Right cardiac atrium (tissue), 5 donors: Measurements from ENCODE around the gene OR52L1. TPM values are rescaled to one million over a fixed set of nuclear protein-coding genes. Genes with fewer than 3 reads are reported as not detected.

Experiments
- ATAC-seq, 2 donors: fragments of 200-7000 bp; cut with Tn5 transposase; one replicate each; pipeline versions ENCODE4 v1.8.0 to v1.9.1; 2020; ENCODE audit warnings: moderate library complexity in 2 of 2, mild to moderate bottlenecking in 1 of 2
- DNase-seq, 3 donors: peaks; one replicate each; pipeline ENCODE4 v3.0.0-alpha.2; 2020
- H3K27ac ChIP-seq: one replicate; pipeline ENCODE4 v1.5.1; 2013; ENCODE audit warnings: mild to moderate bottlenecking, low read length, control low read depth, moderate library complexity
- H3K27me3 ChIP-seq: one replicate; pipeline ENCODE4 v1.6.1; 2013; ENCODE audit not compliant: control insufficient read depth, insufficient read depth
- H3K4me1 ChIP-seq: one replicate; pipeline ENCODE4 v1.6.1; 2013; ENCODE audit warnings: low read length; ENCODE audit not compliant: control insufficient read depth, insufficient read depth
- H3K4me3 ChIP-seq: one replicate; pipeline ENCODE4 v1.5.1; 2013; ENCODE audit warnings: low read length, control low read depth
- H3K9me3 ChIP-seq: one replicate; pipeline ENCODE4 v1.6.1; 2013; ENCODE audit warnings: low read length; ENCODE audit not compliant: control insufficient read depth
- WGBS: extraction: QIAGEN DNeasy Blood & Tissue Kit; methylation state at CpG from one replicate; pipeline ENCODE4 v1.1.7; 2013; 5-methylcytosine and 5-hydroxymethylcytosine counted together
- intact Hi-C, 4 donors: fragments of 100-400 bp; cut with DNase I; formaldehyde crosslinking; loops; one replicate each; pipeline versions ENCODE4 v1.11.0 to v1.14.0; 2022 to 2023
- polyA plus RNA-seq: library from polyadenylated mRNA; stranded (reverse); fragments of 200-250 nt; gene quantifications from one replicate; pipeline ENCODE4 v1.2.3, GENCODE V29; 2013
- total RNA-seq, 4 donors: library from RNA; stranded (reverse); fragmentation: NEBNext Ultra II Directional; extraction: Animal tissue kit (Norgen Biotek cat#: 25700); gene quantifications; one replicate each; pipeline ENCODE4 v1.2.1, GENCODE V29; 2021
- donor health status: healthy with polysubstance abuse.
- donor health status: DM: no; HTN: yes; CAD: no.
- donor health status: DM: no; HTN: no; CAD: no.
- donor health status: DM: no; HTN: yes; CAD: no; lungs with severe emphysema.
- donor health status: DM: yes; HTN: yes; CAD: no.

OR52L1 gene
- total and polyA plus RNA-seq, 5 donors: not detected

- Histone ChIP-seq H3K9me3 (no peaks in the 10 kb centered on the region), H3K4me1 (no peaks in the 10 kb centered on the region), H3K4me3 (no peak overlapping the region), H3K27ac (no peak overlapping the region), H3K27me3 (no peaks in the 10 kb centered on the region)
- DNase-seq (no peak), ATAC-seq (no peak)
- WGBS: 97% methylated on average over 2 of the region's 2 CpGs
- intact Hi-C loops: no loop called here
Observed at GRCh38 chr11:5940748-5941147, 46.0 kb downstream of the OR52L1 start.

- H3K27me3 ChIP-seq: no peaks in the 10 kb centered on the region
- ATAC-seq (no peak), DNase-seq (no peak)
- no peaks in the 10 kb centered on the region for H3K4me1 ChIP-seq
- H3K9me3 ChIP-seq: no peaks in the 10 kb centered on the region
- 77% methylated on average over 21 of the region's 21 CpGs for WGBS
- no peak overlapping the region for H3K27ac ChIP-seq
- intact Hi-C loops: no loop called here
- H3K4me3 ChIP-seq: no peak overlapping the region
Observed at GRCh38 chr11:5938603-5938965, 48.2 kb downstream of the OR52L1 start.

- Histone ChIP-seq H3K27me3 (no peaks in the 10 kb centered on the region), H3K4me3 (no peak overlapping the region), H3K9me3 (no peaks in the 10 kb centered on the region), H3K4me1 (no peaks in the 10 kb centered on the region), H3K27ac (no peak overlapping the region)
- DNase-seq (no peak), ATAC-seq (no peak)
- intact Hi-C loops: no loop called here
- WGBS: 94% methylated on average over 39 of the region's 39 CpGs
Observed at GRCh38 chr11:5937868-5938602, 48.8 kb downstream of the OR52L1 start.

Other genes with a start within 250 kb of the OR52L1 start
- not detected for gene OR52N4, start 232.7 kb downstream of the OR52L1 start, total RNA-seq
- gene OR52N4, start 232.7 kb downstream of the OR52L1 start, polyA plus RNA-seq: not detected
- not detected for gene OR52N5, start 203.6 kb downstream of the OR52L1 start, total RNA-seq
- gene OR52N5, start 203.6 kb downstream of the OR52L1 start, polyA plus RNA-seq: not detected
- gene OR52N1, start 195.7 kb downstream of the OR52L1 start, total RNA-seq: not detected
- not detected for gene OR52N1, start 195.7 kb downstream of the OR52L1 start, polyA plus RNA-seq
- not detected for gene OR52N2, start 178.1 kb downstream of the OR52L1 start, total RNA-seq
- gene OR52N2, start 178.1 kb downstream of the OR52L1 start, polyA plus RNA-seq: not detected
- not detected for gene OR52E6, start 145.1 kb downstream of the OR52L1 start, total RNA-seq
- gene OR52E6, start 145.1 kb downstream of the OR52L1 start, polyA plus RNA-seq: not detected
- not detected for gene OR52E8, start 129.3 kb downstream of the OR52L1 start, total RNA-seq
- not detected for gene OR52E8, start 129.3 kb downstream of the OR52L1 start, polyA plus RNA-seq
- not detected for gene OR52E4, start 106.4 kb downstream of the OR52L1 start, total RNA-seq
- gene OR52E4, start 106.4 kb downstream of the OR52L1 start, polyA plus RNA-seq: not detected
- gene OR52E5, start 93.8 kb downstream of the OR52L1 start, total RNA-seq: not detected
- gene OR52E5, start 93.8 kb downstream of the OR52L1 start, polyA plus RNA-seq: not detected
- gene OR56A3, start 44.7 kb downstream of the OR52L1 start, total RNA-seq: not detected
- gene OR56A3, start 44.7 kb downstream of the OR52L1 start, polyA plus RNA-seq: not detected
- gene OR56A5, start 18.5 kb downstream of the OR52L1 start, total RNA-seq: not detected
- not detected for gene OR56A5, start 18.5 kb downstream of the OR52L1 start, polyA plus RNA-seq
- gene OR56A4, start 20.0 kb upstream of the OR52L1 start, total RNA-seq: not detected
- not detected for gene OR56A4, start 20.0 kb upstream of the OR52L1 start, polyA plus RNA-seq
- gene OR56A1, start 43.8 kb upstream of the OR52L1 start, total RNA-seq: not detected
- gene OR56A1, start 43.8 kb upstream of the OR52L1 start, polyA plus RNA-seq: not detected
- gene OR56B4, start 120.7 kb upstream of the OR52L1 start, total RNA-seq: not detected
- gene OR56B4, start 120.7 kb upstream of the OR52L1 start, polyA plus RNA-seq: not detected
- gene OR52B2, start 183.3 kb upstream of the OR52L1 start, total RNA-seq: not detected
- not detected for gene OR52B2, start 183.3 kb upstream of the OR52L1 start, polyA plus RNA-seq
- gene OR52W1, start 212.2 kb upstream of the OR52L1 start, total RNA-seq: not detected
- gene OR52W1, start 212.2 kb upstream of the OR52L1 start, polyA plus RNA-seq: not detected
- not detected for gene C11orf42, start 218.6 kb upstream of the OR52L1 start, total RNA-seq
- not detected for gene C11orf42, start 218.6 kb upstream of the OR52L1 start, polyA plus RNA-seq
- gene FHIP1B, start 247.7 kb upstream of the OR52L1 start, total RNA-seq: 10 to 100 TPM; 14.1 to 18.8 (median 17.2) TPM
- 19.5 TPM for gene FHIP1B, start 247.7 kb upstream of the OR52L1 start, polyA plus RNA-seq